HepG2 (cell line): ENCODE data around the gene ZNF414. TPM values are rescaled to one million over a fixed set of nuclear protein-coding genes. Genes with fewer than 3 reads are reported as not detected.

ENCODE experiments used
- AGO1 ChIP-seq: fragments of 200-400 bp; formaldehyde crosslinking; IDR thresholded peaks from 2 replicates; pipeline ENCODE4 v1.6.1; 2017; ENCODE audit warnings: mild to moderate bottlenecking, low read depth, low read length, moderate library complexity; ENCODE audit not compliant: poor library complexity, severe bottlenecking
- DR1 ChIP-seq: sonication (generic); formaldehyde crosslinking; IDR thresholded peaks from 2 replicates; pipeline ENCODE4 v1.8.0; 2021; ENCODE audit warnings: mild to moderate bottlenecking, missing genetic modification reagents, inconsistent platforms
- GABPA ChIP-seq, 2 experiments: IDR thresholded peaks; 2 replicates each; pipeline ENCODE4 v1.6.1; 2011 to 2016; ENCODE audit warnings: low read depth in 2 of 2, low read length in 1 of 2, missing biosample characterization in 1 of 2, missing genetic modification characterization in 1 of 2
- MTF2 ChIP-seq: sonication (generic); formaldehyde crosslinking; IDR thresholded peaks from 2 replicates; pipeline ENCODE4 v1.5.0; 2020; ENCODE audit warnings: missing genetic modification reagents, borderline replicate concordance
- MXI1 ChIP-seq: IDR thresholded peaks from 3 replicates; pipeline ENCODE4 v1.6.1; 2012; ENCODE audit warnings: low read depth, low read length, inconsistent platforms, borderline replicate concordance
- NR3C1 ChIP-seq: sonication (generic); formaldehyde crosslinking; IDR thresholded peaks from 2 replicates; pipeline ENCODE4 v1.4.0; 2020; ENCODE audit warnings: missing genetic modification reagents
- PRPF4 ChIP-seq: fragments of 200-400 bp; formaldehyde crosslinking; IDR thresholded peaks from 2 replicates; pipeline ENCODE4 v1.6.1; 2016; ENCODE audit warnings: low read length, low read depth; ENCODE audit not compliant: poor library complexity, severe bottlenecking
- SMAD1 ChIP-seq: sonication (generic); formaldehyde crosslinking; IDR thresholded peaks from 2 replicates; pipeline ENCODE4 v1.4.0; 2020; ENCODE audit warnings: missing genetic modification reagents, low read depth, mild to moderate bottlenecking, borderline replicate concordance
- TEAD2 ChIP-seq: sonication (generic); formaldehyde crosslinking; IDR thresholded peaks from 2 replicates; pipeline ENCODE4 v1.9.0; 2021; ENCODE audit warnings: missing genetic modification reagents
- ZFAT ChIP-seq: sonication (generic); formaldehyde crosslinking; conservative IDR thresholded peaks from 2 replicates; pipeline ENCODE4 v1.8.1; 2023; ENCODE audit warnings: missing genetic modification reagents, inconsistent platforms
- ZMYM2 ChIP-seq: sonication (generic); formaldehyde crosslinking; IDR thresholded peaks from 2 replicates; pipeline ENCODE4 v1.8.0; 2022; ENCODE audit warnings: mild to moderate bottlenecking, missing genetic modification reagents
- ZNF230 ChIP-seq: sonication (generic); formaldehyde crosslinking; IDR thresholded peaks from 2 replicates; pipeline ENCODE4 v1.4.0; 2020; ENCODE audit warnings: mild to moderate bottlenecking, missing genetic modification reagents
- ZNF235 ChIP-seq: sonication (generic); formaldehyde crosslinking; IDR thresholded peaks from 2 replicates; pipeline ENCODE4 v1.8.1; 2023; ENCODE audit warnings: mild to moderate bottlenecking, missing genetic modification reagents, borderline replicate concordance
- ZNF569 ChIP-seq: sonication (generic); formaldehyde crosslinking; IDR thresholded peaks from 2 replicates; pipeline ENCODE4 v1.5.0; 2020; ENCODE audit warnings: mild to moderate bottlenecking, missing genetic modification reagents, moderate library complexity, borderline replicate concordance
- ZNF572 ChIP-seq: sonication (generic); formaldehyde crosslinking; IDR thresholded peaks from 2 replicates; pipeline ENCODE4 v1.5.1; 2020; ENCODE audit warnings: mild to moderate bottlenecking, missing genetic modification reagents
- ZNF619 ChIP-seq: sonication (generic); formaldehyde crosslinking; IDR thresholded peaks from 2 replicates; pipeline ENCODE4 v1.4.0; 2020; ENCODE audit warnings: mild to moderate bottlenecking, missing genetic modification reagents
- ZNF768 ChIP-seq: sonication (generic); formaldehyde crosslinking; IDR thresholded peaks from 2 replicates; pipeline ENCODE4 v1.4.0; 2020; ENCODE audit warnings: missing genetic modification reagents
- polyA plus RNA-seq, 8 experiments: library from polyadenylated mRNA; depleted of rRNA in 3 of 8; stranded (reverse) in 7 of 8; unstranded in 1 of 8; fragments of >200 nt; fragmentation: Illumina TruSeq in 4 of 8; extraction: Trizol in 4 of 8; gene quantifications; 2 replicates each; pipeline versions ENCODE4 v1.2.1 to v1.2.3, GENCODE V29; 2011 to 2016; ENCODE audit warnings: low read depth in 4 of 8, missing spikeins in 1 of 8, mixed read lengths in 1 of 8; ENCODE audit not compliant: insufficient read depth in 1 of 8
- total RNA-seq, 5 experiments: library from RNA; depleted of rRNA; stranded (reverse); fragments of >200 nt; fragmentation: Illumina TruSeq; extraction: Trizol; gene quantifications; 2 replicates each; pipeline ENCODE4 v1.2.3, GENCODE V29; 2016; ENCODE audit warnings: low read depth in 1 of 5
- TF ChIP-seq, protein P1 (sequence below): sonication (generic); formaldehyde crosslinking; IDR thresholded peaks from 2 replicates; pipeline ENCODE4 v1.4.0; 2020; ENCODE audit warnings: missing genetic modification reagents, mild to moderate bottlenecking, borderline replicate concordance
- TF ChIP-seq, protein P2 (sequence below): sonication (generic); formaldehyde crosslinking; IDR thresholded peaks from 2 replicates; pipeline ENCODE4 v1.4.0; 2020; ENCODE audit warnings: missing genetic modification reagents, mild to moderate bottlenecking, borderline replicate concordance

ZNF414 gene
- total and polyA plus RNA-seq, 2 of the 13 experiments (the other 11 are each of a cell fraction or from before 2014, with no cell fraction given), result 2.5 to 4.0 TPM

DNA sequence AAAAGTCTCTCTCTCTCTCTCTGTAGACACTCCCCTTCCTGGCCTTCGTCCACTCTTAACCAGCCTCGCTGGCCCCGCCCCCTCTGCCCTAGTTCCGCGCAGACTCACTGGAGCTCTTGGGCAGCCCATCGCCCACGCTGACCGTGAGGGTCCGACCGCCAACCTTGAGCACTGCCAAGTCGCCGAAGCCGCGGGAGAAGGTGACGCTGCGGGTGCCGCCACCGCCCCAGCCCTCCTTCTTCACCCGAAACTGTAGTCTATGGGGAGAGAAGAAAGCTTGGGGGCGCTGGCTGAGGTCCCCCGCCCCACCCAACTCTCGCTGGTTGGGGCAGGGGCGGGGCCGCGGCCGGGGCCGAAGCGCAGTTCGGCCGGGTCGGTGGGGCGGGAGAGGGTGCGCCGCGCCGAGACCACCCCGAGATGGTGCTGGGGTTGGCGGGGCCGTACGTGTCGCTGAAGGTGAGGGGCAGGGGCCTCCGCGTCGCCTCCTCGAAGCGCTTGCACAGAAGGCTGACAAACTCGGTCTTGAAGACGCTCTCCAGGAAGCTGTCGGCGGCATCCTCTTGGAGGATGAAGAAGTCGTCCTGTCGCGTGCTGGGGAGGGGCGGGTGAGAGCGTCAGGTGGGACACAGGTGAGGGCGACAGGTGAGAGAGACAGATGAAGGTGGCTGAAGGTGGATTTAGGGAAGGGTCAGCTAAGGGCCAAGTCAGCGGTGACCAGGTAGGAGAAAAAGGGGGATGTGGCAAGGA lies 12.6 kb upstream of the ZNF414 start (continued):
- TF ChIP-seq, protein P1, sequence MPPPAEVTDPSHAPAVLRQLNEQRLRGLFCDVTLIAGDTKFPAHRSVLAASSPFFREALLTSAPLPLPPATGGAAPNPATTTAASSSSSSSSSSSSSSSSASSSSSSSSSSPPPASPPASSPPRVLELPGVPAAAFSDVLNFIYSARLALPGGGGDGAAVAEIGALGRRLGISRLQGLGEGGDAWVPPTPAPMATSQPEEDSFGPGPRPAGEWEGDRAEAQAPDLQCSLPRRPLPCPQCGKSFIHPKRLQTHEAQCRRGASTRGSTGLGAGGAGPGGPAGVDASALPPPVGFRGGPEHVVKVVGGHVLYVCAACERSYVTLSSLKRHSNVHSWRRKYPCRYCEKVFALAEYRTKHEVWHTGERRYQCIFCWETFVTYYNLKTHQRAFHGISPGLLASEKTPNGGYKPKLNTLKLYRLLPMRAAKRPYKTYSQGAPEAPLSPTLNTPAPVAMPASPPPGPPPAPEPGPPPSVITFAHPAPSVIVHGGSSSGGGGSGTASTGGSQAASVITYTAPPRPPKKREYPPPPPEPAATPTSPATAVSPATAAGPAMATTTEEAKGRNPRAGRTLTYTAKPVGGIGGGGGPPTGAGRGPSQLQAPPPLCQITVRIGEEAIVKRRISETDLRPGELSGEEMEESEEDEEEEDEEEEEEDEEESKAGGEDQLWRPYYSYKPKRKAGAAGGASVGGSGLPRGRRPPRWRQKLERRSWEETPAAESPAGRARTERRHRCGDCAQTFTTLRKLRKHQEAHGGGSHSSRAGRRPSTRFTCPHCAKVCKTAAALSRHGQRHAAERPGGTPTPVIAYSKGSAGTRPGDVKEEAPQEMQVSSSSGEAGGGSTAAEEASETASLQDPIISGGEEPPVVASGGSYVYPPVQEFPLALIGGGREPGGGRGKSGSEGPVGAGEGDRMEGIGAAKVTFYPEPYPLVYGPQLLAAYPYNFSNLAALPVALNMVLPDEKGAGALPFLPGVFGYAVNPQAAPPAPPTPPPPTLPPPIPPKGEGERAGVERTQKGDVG, result no peak
- TF ChIP-seq ZNF572 (CRISPR knock-in tag) (no peak), ZNF768 (CRISPR knock-in tag) (peak; percentile 5; the same call in 1 of the 2 replicates), ZMYM2 (CRISPR knock-in tag) (no peak), GABPA (IDR thresholded peaks at IDR 0.05; ENCODE audit: low read depth, low read length) (no peak), GABPA (CRISPR knock-in tag; IDR thresholded peaks at IDR 0.05; ENCODE audit: low read depth) (no peak; the same call in 1 of the 2 replicates), DR1 (CRISPR knock-in tag) (no peak), ZNF235 (CRISPR knock-in tag) (no peak), PRPF4 (no peak), ZNF619 (CRISPR knock-in tag) (no peak), ZNF569 (CRISPR knock-in tag) (no peak), SMAD1 (CRISPR knock-in tag) (0 out of 2 replicates have a peak, but pooled peaks have one; percentile 64), ZNF230 (CRISPR knock-in tag) (no peak), NR3C1 (CRISPR knock-in tag) (no peak), ZFAT (CRISPR knock-in tag) (no peak), MTF2 (CRISPR knock-in tag) (no peak), MXI1 (peak; percentile 30; the same call in 1 of the 3 replicates), TEAD2 (CRISPR knock-in tag) (no peak), AGO1 (no peak)
- TF ChIP-seq, protein P2, sequence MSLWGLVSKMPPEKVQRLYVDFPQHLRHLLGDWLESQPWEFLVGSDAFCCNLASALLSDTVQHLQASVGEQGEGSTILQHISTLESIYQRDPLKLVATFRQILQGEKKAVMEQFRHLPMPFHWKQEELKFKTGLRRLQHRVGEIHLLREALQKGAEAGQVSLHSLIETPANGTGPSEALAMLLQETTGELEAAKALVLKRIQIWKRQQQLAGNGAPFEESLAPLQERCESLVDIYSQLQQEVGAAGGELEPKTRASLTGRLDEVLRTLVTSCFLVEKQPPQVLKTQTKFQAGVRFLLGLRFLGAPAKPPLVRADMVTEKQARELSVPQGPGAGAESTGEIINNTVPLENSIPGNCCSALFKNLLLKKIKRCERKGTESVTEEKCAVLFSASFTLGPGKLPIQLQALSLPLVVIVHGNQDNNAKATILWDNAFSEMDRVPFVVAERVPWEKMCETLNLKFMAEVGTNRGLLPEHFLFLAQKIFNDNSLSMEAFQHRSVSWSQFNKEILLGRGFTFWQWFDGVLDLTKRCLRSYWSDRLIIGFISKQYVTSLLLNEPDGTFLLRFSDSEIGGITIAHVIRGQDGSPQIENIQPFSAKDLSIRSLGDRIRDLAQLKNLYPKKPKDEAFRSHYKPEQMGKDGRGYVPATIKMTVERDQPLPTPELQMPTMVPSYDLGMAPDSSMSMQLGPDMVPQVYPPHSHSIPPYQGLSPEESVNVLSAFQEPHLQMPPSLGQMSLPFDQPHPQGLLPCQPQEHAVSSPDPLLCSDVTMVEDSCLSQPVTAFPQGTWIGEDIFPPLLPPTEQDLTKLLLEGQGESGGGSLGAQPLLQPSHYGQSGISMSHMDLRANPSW (CRISPR knock-in tag), result no peak
